Measurements from ENCODE around the gene PARVG.
"Not testable (repeated sequence)": the region's sequence is repeated elsewhere in the genome, so short reads cannot be mapped to it uniquely, and the experiment has no call there.

DNA sequence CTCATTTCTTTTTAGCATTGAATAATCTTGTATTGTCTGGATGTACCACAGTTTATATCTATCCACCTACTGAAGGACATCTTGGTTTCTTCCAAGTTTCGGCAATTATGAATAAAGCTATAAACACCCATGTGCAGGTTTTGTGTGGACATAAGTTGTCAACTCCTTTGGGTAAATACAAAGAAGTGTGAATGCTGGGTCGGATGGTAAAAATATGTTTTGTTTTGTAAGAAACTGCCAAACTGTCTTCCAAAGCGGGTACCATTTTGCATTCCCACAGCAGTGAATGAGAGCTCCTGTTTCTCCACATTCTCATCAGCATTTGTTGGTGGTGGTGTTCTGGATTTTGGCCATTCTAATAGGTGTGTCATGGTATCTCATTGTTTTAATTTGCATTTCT is 60.4 kb downstream of the PARVG start:
- not testable (repeated sequence) for TF ChIP-seq CTCF (conservative IDR thresholded peaks at IDR 0.05 in 1 of 2, IDR thresholded peaks at IDR 0.05 in 1 of 2; ENCODE audit: extremely low read depth in 1 of 2, insufficient read depth in 1 of 2, low read depth in 1 of 2, low read length in 2 of 2); EZH2 (IDR thresholded peaks at IDR 0.05; ENCODE audit: borderline replicate concordance, low read length)

Data from mammary epithelial cell (primary cell).